Activated CD4-positive, CD25-positive, alpha-beta regulatory T cell treated with anti-CD3 and anti-CD28 coated beads, Interleukin-2, amount 50 U/mL, for 16 hours (primary cell): ENCODE measurements around the gene CARD18.
"Not testable (repeated sequence)": the region's sequence is repeated elsewhere in the genome, so short reads cannot be mapped to it uniquely, and the experiment has no call there.

ENCODE experiments used
- DNase-seq: peaks from one replicate; pipeline ENCODE4 v3.0.0-alpha.2; 2020; ENCODE audit warnings: low read depth, low spot score

The CARD18 gene

DNA sequence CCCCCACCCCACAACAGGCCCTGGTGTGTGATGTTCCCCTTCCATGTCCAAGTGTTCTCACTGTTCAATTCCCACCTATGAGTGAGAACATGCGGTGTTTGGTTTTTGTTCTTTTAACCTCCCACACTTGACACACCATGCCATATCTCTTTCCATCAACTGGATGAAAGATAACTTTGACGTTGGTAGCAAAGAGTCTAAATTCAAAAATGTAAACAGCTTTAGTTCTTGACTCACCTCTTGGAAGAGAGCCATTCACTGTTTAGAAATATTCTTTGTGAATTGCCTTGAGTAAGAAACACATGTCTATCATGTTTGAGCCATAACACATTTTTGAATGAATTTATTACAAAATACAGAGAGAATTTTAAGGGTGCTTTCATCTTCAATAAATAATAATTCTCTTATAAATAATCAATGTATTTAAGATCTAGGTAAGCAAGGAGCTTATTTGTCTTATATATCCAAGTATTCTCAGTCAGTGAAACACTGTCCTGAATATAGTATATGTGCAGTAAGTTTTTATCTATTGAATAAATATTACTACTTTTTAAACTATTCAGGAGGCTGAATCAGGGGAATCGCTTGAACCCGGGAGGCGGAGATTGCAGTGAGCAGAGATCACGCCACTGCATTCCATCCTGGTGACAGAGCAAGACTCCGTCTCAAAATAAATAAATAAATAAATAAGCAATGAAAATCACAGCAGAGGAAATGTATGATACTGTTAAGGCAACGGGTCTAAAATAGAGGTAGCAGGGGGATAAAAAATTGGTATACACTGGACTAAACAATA is 6.7 kb downstream of the CARD18 start:
- DNase-seq, result no peak

DNA sequence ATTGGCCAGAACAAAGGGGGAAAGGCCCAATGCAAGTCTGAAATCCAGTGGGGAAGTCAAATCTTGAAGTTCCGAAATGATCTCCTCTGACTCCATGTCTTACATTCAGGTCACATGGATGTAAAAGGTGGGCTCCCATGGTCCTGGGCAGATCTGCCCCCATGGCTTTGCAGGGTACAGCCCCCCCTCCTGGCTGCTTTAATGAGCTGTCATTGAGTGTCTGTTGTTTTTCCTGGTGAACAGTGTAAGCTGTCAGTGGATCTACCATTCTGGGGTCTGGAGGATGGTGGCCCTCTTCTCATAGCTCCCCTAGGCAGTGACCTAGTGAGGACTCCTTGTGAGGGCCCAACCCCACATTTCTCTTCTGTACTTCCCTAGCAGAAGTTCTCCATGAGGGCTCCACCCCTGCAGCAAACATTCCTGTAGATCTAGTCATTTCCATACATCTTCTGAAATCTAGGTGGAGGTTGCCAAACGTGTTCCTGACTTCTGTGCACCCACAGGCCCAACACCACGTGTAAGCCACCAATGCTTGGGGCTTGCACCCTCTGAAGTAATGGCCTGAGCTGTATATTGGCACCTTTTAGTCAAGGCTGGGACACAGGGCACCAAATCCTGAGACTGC is 9.3 kb downstream of the CARD18 start:
- no peak for DNase-seq

DNA sequence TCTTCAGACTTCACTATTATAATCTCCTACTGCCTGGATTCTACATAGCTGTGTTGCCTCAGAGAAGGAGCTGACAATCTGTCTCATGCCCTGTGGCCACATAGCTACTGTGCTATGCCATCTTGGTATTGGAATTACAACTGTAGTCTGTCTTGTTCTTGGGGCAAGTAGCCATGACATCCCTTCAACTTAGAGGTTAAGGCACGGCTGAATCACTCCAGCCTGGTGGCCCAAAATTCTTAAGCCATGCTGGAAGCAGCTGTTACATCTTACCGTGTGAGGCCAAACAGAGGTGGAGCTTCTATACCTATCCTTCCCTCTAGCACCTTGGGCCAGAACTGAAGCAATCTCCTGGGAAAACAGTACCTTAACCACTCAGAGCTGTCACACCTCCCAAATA is 14.8 kb downstream of the CARD18 start:
- DNase-seq, result no peak

DNA sequence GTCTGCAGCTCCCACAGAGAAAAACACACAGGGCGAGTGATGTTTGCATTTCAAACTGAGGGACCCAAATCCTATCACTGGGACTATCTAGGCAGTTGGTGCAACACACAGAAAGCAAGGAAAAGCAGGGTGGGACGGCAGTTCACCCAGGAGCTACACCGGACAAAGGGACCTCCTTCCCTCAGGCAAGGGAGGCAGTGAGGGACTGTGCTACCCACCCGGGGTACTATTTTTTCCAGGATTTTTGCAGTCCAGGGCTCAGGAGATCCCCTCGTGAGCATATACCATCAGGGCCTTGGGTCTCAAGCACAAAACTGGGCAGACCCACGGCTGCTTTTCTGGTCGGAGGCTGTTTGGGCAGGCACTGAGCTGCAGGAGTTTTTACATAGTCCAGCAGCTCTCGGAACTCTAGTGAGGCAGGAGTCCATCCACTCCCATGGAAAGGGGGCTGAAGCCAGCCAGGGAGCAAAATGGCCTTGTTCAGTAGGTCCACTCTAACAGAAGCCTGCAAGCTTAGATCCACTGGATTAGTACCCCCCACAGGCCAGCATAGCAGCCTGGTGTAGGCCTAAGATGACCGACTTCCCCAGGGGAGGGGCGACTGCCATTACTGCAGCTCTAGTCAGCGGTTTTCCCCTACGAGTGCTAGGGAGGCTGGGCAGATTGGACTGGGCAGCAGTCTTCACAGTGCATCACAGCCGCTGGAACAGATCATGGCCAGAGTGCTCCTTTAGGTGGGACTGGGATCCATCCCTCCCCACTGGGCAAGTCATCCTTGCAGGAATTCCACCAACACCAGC is 28.2 kb downstream of the CARD18 start:
- DNase-seq, result no peak

DNA sequence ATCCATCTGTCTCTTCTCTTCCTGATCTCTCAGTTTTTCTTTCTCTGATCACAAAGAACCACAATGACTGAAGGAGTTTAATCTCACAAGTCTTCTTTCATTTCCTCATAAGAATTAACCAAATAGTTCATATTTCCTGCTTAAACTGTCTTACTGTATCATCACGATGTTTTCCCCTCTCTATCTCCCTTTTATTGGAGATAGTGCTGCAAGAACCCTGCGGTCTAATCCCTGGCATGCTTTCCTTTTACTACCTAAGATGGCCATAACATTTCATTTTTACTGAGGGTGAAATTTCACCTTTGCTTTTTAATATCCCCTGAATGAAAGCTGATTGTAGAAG is 28.9 kb downstream of the CARD18 start:
- no peak for DNase-seq

DNA sequence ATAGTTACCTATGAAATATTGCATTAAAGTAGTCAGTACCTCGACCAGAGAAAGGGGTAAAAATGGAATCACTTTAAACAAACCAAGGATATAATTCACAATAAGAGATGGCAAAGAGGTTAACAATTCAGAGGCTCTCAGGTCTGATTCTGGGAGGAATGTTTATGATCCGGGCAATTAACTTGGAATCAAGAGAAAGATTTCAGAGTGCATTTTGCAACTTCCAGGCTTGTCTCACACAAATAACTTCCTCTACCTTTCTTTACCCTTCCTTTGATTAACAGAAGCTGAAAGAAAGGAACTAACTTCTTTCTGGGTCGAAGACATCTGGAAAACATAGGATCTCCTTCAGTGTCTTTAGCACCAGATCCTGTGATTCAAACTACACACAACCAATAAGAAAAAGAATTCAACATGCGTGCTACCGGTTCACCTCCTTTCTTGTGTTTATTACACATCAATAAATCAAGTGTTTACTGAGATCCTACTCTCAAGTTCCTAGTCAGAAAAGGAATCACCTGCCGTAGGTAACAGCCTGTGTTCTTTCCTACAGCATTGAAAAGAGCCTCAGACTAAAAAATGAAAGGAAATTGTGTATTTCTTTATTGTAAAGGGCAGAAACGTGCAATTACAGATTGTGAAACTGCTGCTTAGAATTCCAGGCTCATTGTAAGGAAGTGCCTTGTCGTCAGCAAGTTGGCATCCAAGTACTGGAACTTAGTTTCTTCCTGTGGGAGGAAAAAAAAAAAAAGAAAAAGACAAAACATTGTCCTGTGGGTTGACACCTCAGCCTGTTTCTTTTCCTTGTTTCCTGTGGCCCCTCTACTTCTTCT is 29.5 kb downstream of the CARD18 start:
- DNase-seq, result no peak

DNA sequence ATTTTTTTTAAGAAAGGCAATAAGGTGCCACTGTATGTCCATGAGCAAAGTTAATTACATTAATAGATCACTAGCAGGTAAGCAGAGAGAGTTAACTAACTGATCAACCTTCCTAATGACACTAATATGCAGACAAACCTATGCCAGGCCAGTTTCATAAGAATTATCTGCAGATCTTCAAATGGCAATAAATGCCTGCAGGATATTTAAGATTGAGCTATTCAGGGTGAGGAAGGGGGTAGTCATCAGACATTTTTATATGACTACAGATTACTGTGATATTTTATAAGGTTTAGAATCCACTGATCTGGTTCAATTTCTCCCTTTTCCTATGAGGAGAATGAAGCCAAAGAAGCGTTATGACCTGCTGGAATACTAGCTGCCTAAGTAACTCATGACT is 30.2 kb downstream of the CARD18 start:
- DNase-seq, result no peak

DNA sequence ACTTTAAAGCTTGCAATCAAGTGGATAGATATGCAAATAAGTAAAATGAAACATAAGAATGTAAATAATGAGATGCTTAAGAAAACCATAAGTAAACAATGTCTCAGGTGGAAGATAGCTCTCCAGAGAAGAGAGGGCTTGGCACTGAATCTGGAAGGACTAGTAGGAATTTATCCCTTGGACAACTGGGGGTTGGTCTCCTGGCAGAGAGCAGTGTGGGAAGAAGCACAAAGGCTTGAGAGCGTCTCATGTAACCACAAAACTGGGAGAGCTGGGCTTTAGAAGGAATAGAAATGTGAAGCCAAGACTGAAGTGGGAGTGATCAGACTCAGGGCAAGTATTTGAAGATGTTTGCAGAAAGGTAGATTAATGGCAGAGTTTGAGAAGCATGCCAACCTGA is 31.3 kb downstream of the CARD18 start:
- no peak for DNase-seq

DNA sequence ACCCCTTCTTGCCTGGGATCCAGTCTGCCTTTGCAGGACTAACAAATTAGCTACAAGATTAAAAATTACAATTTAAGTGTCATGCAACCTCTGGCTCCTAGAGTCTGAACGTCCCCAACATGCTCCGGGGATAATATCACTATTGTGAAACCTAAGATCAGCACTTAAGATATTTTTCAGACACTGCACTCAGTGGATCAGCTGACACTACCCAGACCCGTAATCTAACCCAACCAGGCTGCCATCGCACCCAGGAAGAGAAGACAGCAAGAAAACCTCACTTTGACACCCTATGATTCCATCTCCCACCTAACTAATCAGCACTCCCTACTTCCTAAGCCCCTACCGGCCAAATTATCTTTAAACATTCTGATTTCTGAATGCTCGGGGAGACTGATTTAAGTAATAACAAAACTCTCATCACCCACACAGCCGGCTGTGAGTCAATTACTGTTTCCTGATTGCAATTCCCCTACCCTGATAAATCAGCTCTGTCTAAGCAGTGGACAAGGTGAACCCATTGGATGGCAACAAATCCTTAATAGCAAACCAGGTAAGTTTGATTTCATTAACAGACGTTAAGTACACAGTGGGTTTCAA is 32.2 kb downstream of the CARD18 start:
- DNase-seq, result not testable (repeated sequence)

DNA sequence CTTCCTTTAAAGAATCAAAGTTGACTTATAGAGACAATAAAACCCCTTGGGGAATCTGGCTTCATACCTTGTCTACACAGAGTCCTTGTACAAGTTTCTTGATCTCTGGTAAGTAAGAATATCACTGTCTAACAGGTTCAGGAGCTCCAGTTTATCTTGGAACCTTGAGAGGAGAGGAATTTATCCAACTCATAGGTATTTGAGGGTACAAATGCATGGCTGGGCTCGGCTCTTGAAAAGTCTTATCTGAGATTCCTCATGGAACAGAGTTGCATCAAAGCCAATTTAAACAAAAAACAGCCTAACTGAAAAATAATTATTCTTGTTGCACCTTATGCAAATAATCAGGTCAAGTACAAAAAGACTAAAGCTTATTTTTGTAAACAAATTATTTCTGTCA is 33.4 kb downstream of the CARD18 start:
- no peak for DNase-seq

DNA sequence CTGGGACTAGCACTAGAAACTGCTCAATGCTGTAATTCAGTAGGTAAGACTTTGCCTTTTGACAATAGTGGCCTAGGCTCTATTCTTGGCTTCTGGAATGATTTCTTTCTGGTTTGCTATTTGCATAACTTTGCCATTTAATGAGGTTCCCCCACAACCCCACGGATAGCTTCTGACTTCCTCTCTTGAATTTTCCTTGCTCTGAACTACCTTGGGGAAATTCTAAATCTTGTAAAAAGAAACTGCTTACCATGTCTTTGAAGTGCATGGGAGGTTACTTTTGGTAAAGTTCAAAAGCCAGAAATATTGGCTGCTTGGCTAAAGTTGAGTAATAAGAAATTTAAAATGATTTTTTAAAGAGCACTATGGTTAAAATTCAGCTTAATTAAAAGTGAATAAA is 35.3 kb downstream of the CARD18 start:
- no peak for DNase-seq

DNA sequence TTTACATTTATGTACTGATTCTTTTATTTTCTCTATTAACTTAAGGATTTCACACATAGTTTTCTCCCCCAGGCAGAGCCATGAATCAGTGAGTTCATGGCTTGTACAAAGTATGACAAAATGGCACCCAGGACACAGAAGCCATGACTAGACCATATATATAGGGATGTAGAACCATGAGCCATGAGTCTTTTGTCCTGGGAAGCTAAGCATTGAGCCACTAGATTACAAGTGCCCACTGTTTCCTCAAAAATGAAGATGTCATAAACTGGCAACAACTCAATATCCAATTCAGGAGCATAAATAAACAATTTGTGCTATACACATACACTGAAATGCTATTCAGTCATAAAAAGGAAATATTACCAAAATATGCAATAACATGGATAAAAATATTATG is 36.2 kb downstream of the CARD18 start:
- DNase-seq, result no peak

DNA sequence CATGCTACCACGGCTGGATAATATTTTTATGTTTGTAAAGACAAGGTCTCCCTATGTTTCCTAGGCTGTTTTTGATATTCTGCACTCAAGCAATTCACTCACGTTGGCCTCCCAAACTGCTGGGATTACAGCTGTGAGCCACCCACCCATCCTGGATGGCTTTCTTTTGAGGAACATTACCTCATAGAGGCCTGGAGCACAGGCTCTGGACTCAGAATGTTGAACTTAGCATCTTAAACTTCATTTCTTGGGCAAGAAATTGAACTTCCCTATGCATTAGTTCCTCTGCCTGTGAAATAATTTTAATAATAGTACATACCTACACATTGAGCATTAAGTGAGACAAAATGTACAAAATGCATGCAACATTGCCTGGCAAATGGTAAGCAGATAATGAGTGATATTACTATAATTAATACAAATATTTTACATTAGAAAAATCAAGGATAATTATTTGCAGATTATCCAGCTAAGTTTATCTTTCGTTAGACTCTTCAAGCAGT is 37.4 kb downstream of the CARD18 start:
- not testable (repeated sequence) for DNase-seq

DNA sequence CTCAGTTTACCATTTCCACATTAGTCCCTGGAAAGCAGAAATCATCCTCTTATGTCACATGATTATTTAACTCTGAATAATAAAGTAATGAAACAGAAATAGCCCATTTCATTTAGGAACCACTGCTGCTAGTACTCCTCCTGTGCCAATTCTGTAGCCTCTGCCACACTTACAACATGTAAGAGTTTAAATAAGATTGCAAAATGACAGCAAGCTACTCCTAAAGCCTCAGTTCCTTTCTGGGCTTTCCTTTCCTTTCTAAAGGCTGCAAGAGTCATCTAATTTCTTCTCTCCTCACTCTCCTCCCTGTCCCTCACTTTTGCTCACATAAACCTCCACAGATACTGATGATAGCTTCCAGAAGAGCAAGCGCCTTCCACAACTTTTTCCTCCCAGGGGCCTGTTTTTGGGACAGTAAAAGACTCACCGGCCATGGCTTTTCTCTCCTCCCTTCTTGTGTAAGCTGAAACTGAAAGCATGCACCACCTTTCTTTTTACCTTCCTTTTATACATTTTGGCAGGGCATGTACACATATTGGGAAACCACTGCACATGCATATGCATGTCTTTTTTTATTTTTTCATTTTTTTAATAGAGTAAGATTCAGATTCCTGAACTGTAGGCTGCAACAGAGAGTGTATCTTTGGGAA is 38.5 kb downstream of the CARD18 start:
- DNase-seq, result no peak

DNA sequence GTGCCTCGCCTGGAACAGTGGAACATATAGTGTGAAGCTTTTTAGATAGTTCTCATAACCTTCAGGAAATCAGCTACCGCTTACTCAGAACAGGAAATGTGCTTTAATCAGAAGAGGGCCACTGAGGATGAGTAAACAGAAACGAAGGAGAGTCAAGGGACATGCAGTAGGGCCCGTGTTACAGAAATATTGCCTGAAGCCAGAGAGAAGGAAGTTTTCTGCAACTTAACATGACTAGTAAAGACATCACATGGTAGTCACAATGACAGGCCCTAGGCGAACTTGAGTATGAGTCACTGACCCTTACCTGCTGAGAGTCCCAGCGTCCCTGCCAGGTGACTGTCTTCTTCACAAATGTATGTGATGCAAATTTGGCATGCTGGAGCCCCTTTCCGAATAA is 39.4 kb downstream of the CARD18 start:
- DNase-seq, result no peak

DNA sequence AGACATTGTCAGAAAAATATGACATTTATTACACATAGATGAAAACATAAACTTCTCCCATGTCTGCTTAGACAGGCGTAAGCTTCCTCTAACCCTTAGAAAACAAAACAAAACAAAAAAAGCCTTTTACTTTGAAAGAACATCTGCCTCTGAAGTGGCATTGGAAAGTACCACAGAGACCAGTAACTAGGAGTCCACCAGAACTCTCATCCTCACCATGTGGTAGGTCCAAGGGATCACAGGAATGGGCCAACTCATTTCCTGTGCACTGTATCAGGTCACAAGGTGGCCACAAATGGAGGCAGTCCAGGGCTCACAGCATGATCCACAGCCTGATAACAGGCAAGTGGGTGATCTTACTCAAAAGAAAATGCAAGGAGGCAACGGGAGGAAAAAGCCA is 40.0 kb downstream of the CARD18 start:
- DNase-seq, result not testable (repeated sequence)

DNA sequence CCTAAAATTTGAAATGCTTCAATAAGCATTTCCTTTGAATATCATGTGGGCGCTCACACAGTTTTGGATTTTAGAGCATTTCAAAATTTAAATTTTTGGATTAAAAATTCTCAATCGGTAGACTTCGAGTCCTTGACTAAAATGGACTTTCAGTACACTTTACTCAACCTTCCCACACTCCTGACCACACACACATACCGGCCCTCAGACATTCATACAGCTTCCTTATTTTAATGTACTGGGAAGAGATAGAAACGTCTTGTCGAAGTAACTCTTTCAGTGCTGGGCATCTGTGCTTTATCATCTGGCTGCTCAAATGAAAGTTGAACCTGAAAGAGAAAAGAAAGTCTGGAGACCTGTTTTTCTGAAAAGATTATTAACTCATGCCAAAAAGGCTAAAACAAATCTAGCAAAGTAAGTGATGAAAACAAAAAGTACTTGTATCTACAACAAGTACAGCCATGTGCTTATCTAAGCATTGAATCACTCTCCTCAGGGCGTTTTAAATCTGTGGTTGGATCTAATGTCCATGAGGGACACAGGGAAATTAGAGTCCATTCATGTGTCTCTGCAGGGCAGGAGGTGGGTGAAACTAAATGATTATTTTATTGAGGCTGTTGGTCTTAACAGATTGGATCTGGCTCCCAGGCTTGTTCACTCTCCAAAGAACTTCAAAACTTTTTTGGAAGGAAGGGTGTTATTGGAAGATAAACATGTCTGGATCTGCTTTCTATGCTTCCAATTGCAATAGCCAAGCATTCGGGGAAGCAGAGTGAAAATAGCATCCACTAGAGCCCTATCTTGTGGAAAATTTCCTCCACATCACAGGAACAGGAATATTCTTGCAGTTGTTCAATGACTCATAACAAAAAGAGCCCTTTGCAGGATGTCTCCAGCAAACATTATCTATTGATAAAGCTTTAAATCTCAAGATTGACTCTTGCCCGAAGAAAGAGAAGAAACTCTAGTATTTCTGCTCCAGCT is 47.0 kb downstream of the CARD18 start:
- no peak for DNase-seq
